Thyroid gland (tissue), 4 donors: ENCODE measurements around the gene TTC4.

Experiments
- CTCF ChIP-seq, 6 experiments: fragments of 200-600 bp in 3 of 6; fragments of 450-650 bp in 3 of 6; sonication (generic) in 3 of 6; IDR thresholded peaks; one replicate each; pipeline ENCODE4 v1.5.1; 2016 to 2019; ENCODE audit warnings: antibody characterized with exemption in 6 of 6, mild to moderate bottlenecking in 2 of 6, inconsistent platforms in 1 of 6, moderate library complexity in 1 of 6
- POLR2A ChIP-seq, 2 donors: fragments of 450-650 bp; IDR thresholded peaks; one replicate each; pipeline ENCODE4 v1.6.1; 2017; ENCODE audit warnings: antibody characterized with exemption in 2 of 2, mild to moderate bottlenecking in 2 of 2, moderate library complexity in 1 of 2

GRCh38 chr1:54716299-54717047 lies 812 bp downstream of the TTC4 start:
- TF ChIP-seq CTCF (IDR thresholded peaks at IDR 0.05) (no peak), POLR2A (IDR thresholded peaks at IDR 0.05) (no peak)
